OCI-LY3 (cell line): ENCODE measurements around the gene CNN2.

Experiments used
- H2AFZ ChIP-seq: fragments of 200-600, 300-600 bp; shearing (Covaris generic); 2 replicates; pipeline ENCODE4 v1.6.0; 2014; ENCODE audit warnings: antibody characterized with exemption, low read depth, low read length
- H3K27ac ChIP-seq: fragments of 200-600, 300-600 bp; sonication (generic); 2 replicates; pipeline ENCODE4 v1.5.1; 2014; ENCODE audit warnings: mild to moderate bottlenecking, low read length, moderate library complexity, mixed read lengths
- H3K27me3 ChIP-seq: fragments of 200-600, 300-600 bp; sonication (generic); 2 replicates; pipeline ENCODE4 v1.6.1; 2014; ENCODE audit warnings: low read depth, low read length, mixed read lengths
- H3K36me3 ChIP-seq: fragments of 200-600, 300-600 bp; sonication (generic); replicated peaks from 2 replicates; pipeline ENCODE3; 2014; ENCODE audit warnings: low read depth, low read length, mixed read lengths
- H3K4me1 ChIP-seq: fragments of 300-600, 200-600 bp; sonication (generic); 2 replicates; pipeline ENCODE4 v1.6.1; 2014; ENCODE audit warnings: low read length, mixed read lengths
- H3K4me2 ChIP-seq: fragments of 200-600, 300-600 bp; sonication (generic); 2 replicates; pipeline ENCODE4 v1.6.1; 2014; ENCODE audit warnings: low read length, mixed read lengths
- H3K4me3 ChIP-seq: fragments of 300-600, 200-600 bp; sonication (generic); 2 replicates; pipeline ENCODE4 v1.5.1; 2014; ENCODE audit warnings: antibody characterized with exemption, mild to moderate bottlenecking, low read length, moderate library complexity
- H3K79me2 ChIP-seq: fragments of 300-600, 200-600 bp; shearing (Covaris generic); 2 replicates; pipeline ENCODE4 v1.6.1; 2014; ENCODE audit warnings: mild to moderate bottlenecking, low read length, mixed read lengths
- H3K9ac ChIP-seq: fragments of 300-600, 200-600 bp; shearing (Covaris generic); 2 replicates; pipeline ENCODE4 v1.6.0; 2014; ENCODE audit warnings: mild to moderate bottlenecking, low read length, moderate library complexity
- H3K9me3 ChIP-seq: fragments of 200-600, 300-600 bp; shearing (Covaris generic); 2 replicates; pipeline ENCODE4 v1.6.1; 2014; ENCODE audit warnings: low read length, mixed read lengths; ENCODE audit not compliant: insufficient read depth
- H4K20me1 ChIP-seq: fragments of 200-600, 300-600 bp; sonication (generic); 2 replicates; pipeline ENCODE4 v1.6.1; 2016; ENCODE audit warnings: low read length, mixed read lengths; ENCODE audit not compliant: insufficient read depth
- EZH2phosphoT487 ChIP-seq: fragments of 200-600 bp; shearing (Covaris generic); IDR thresholded peaks from 2 replicates; pipeline ENCODE4 v1.6.1; 2018; ENCODE audit warnings: antibody characterized with exemption, mixed run types, low read depth
- TF ChIP-seq, protein P1 (sequence below): fragments of 200-600, 300-600 bp; sonication (generic); IDR thresholded peaks from 2 replicates; pipeline ENCODE4 v1.5.1; 2014; ENCODE audit warnings: antibody characterized with exemption, low read length, low read depth

CNN2 gene

DNA sequence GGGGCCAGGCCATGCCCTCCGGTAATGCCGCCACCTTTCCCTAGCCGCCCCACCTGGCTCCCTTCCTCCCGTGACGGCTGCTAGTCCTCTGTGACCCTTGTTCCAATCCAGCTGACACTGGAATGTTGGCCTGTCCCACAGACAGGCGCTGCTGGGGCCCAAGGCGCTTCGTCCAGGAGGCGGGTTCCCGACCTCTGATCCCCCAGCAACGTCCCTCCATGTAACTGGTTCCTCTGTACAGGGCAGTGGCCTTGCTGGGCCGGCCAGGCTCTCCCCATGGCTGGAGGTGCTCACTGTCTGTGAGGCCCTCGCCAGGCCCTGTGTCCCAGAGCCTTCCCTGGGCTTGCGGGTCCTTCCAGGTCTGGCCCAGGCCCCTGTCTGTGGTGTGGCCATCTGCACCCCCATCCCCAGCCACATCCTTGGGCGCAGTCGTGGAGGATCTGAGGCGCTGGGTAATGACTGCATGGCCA is 33.0 kb upstream of the CNN2 start:
- no peak overlapping the region for H3K9ac ChIP-seq
- no peak overlapping the region for H3K27ac ChIP-seq

DNA sequence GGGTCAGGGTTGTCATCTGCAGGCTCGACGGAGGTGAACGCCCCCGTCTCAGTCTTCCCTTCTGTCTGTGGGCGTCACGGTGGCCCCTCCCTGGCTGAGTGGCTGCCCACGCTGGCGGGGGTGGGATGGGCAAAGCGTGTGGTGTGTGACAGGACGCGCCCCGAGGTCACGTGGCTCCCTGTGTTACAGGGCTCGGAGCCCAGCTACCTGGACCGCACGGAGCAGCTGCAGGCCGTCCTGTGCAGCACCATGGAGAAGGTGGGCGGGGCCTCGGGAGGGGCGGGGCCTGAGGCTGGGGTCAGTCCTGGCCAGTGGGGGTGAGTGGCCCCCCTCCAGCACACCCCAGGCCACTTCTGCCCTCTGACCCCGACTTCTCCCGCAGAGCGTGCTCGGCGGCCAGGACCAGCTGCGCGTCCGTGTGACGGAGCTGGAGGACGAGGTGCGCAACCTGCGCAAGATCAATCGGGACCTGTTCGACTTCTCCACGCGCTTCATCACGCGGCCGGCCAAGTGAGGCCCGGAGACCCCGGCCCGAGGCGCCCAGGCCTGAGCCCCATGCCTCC is 32.5 kb upstream of the CNN2 start:
- Histone ChIP-seq H3K4me2 (no peak overlapping the region), H3K4me1 (no peaks in the 10 kb centered on the region), H2AFZ (no peak overlapping the region), H3K27me3 (no peaks in the 10 kb centered on the region), H4K20me1 (no peaks in the 10 kb centered on the region), H3K9me3 (no peaks in the 10 kb centered on the region), H3K79me2 (no peaks in the 10 kb centered on the region), H3K36me3 (peaks cover 36% of the 10 kb centered on the region), H3K9ac (no peak overlapping the region), H3K4me3 (no peak overlapping the region), H3K27ac (no peak overlapping the region)
- no peak for TF ChIP-seq EZH2phosphoT487
- TF ChIP-seq, protein P1, sequence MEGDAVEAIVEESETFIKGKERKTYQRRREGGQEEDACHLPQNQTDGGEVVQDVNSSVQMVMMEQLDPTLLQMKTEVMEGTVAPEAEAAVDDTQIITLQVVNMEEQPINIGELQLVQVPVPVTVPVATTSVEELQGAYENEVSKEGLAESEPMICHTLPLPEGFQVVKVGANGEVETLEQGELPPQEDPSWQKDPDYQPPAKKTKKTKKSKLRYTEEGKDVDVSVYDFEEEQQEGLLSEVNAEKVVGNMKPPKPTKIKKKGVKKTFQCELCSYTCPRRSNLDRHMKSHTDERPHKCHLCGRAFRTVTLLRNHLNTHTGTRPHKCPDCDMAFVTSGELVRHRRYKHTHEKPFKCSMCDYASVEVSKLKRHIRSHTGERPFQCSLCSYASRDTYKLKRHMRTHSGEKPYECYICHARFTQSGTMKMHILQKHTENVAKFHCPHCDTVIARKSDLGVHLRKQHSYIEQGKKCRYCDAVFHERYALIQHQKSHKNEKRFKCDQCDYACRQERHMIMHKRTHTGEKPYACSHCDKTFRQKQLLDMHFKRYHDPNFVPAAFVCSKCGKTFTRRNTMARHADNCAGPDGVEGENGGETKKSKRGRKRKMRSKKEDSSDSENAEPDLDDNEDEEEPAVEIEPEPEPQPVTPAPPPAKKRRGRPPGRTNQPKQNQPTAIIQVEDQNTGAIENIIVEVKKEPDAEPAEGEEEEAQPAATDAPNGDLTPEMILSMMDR: no peak

More for the DNA sequence above, 33.0 kb upstream of the CNN2 start:
- Histone ChIP-seq H3K4me2 (no peak overlapping the region), H3K36me3 (peaks cover 38% of the 10 kb centered on the region), H3K4me1 (no peaks in the 10 kb centered on the region), H3K27me3 (no peaks in the 10 kb centered on the region), H3K79me2 (no peaks in the 10 kb centered on the region), H3K4me3 (no peak overlapping the region), H3K9me3 (no peaks in the 10 kb centered on the region), H4K20me1 (no peaks in the 10 kb centered on the region), H2AFZ (no peak overlapping the region)
- no peak for TF ChIP-seq EZH2phosphoT487
- TF ChIP-seq, protein P1: no peak

DNA sequence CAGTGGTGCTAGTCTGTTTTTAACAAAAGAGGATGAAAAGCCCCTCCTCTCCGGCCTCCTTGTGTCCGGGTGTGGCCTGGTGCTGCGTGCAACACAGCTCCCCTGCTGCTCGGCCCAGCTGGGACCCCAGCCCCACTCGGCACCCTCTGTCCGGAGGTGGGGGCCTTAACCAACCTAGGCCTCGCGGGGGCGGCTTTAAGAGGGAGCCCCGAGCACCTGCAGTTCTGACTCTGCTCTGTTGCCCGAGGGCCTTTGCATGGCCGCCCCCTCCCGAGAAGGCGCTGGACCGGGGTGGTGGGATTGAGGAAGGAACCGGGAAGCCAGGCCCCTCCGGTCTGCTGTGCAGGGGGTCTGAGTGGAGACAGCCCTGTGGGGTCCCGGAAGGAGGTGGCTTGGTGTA is 31.9 kb upstream of the CNN2 start:
- H3K4me3 ChIP-seq: no peak overlapping the region
- no peak overlapping the region for H2AFZ ChIP-seq
- H3K27ac ChIP-seq: no peak overlapping the region
- no peak overlapping the region for H3K9ac ChIP-seq
- H3K4me2 ChIP-seq: no peak overlapping the region
- no peaks in the 10 kb centered on the region for H4K20me1 ChIP-seq
- H3K79me2 ChIP-seq: no peaks in the 10 kb centered on the region
- H3K27me3 ChIP-seq: no peaks in the 10 kb centered on the region
- H3K4me1 ChIP-seq: no peaks in the 10 kb centered on the region
- H3K9me3 ChIP-seq: no peaks in the 10 kb centered on the region
- peaks cover 30% of the 10 kb centered on the region for H3K36me3 ChIP-seq
- TF ChIP-seq EZH2phosphoT487: no peak
- TF ChIP-seq, protein P1: no peak

GRCh38 chr19:995051-995827 is 31.2 kb upstream of the CNN2 start:
- H3K4me3 ChIP-seq: no peak overlapping the region
- TF ChIP-seq EZH2phosphoT487: no peak
- TF ChIP-seq, protein P1: no peak
- no peak overlapping the region for H2AFZ ChIP-seq
- no peaks in the 10 kb centered on the region for H3K79me2 ChIP-seq
- peaks cover 29% of the 10 kb centered on the region for H3K36me3 ChIP-seq
- no peak overlapping the region for H3K4me2 ChIP-seq
- H3K4me1 ChIP-seq: no peaks in the 10 kb centered on the region
- no peaks in the 10 kb centered on the region for H4K20me1 ChIP-seq
- no peaks in the 10 kb centered on the region for H3K9me3 ChIP-seq
- no peaks in the 10 kb centered on the region for H3K27me3 ChIP-seq
- H3K9ac ChIP-seq: no peak overlapping the region
- H3K27ac ChIP-seq: no peak overlapping the region
